ENCODE data around the gene MPIG6B.

MPIG6B gene

GRCh38 chr6:31718265-31718664 is 4.9 kb upstream of the MPIG6B start:
- no peak for TF ChIP-seq ZNF70 (CRISPR knock-in tag; IDR thresholded peaks at IDR 0.05)
- TF ChIP-seq, protein P1, sequence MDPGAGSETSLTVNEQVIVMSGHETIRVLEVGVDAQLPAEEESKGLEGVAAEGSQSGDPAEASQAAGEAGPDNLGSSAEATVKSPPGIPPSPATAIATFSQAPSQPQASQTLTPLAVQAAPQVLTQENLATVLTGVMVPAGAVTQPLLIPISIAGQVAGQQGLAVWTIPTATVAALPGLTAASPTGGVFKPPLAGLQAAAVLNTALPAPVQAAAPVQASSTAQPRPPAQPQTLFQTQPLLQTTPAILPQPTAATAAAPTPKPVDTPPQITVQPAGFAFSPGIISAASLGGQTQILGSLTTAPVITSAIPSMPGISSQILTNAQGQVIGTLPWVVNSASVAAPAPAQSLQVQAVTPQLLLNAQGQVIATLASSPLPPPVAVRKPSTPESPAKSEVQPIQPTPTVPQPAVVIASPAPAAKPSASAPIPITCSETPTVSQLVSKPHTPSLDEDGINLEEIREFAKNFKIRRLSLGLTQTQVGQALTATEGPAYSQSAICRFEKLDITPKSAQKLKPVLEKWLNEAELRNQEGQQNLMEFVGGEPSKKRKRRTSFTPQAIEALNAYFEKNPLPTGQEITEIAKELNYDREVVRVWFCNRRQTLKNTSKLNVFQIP (CRISPR knock-in tag; IDR thresholded peaks at IDR 0.05; ENCODE audit: borderline replicate concordance, low read depth), result no peak
- ATAC-seq, result no peak

- ATAC-seq, result no peak
Measured at GRCh38 chr6:31719001-31719400, 4.2 kb upstream of the MPIG6B start.

GRCh38 chr6:31720196-31720770 is 2.9 kb upstream of the MPIG6B start:
- ATAC-seq, result no peak

More at GRCh38 chr6:31719001-31719400, 4.2 kb upstream of the MPIG6B start:
- no peak for TF ChIP-seq CSDC2 (CRISPR knock-in tag; IDR thresholded peaks at IDR 0.05)
- TF ChIP-seq PATZ1 (CRISPR knock-in tag; IDR thresholded peaks at IDR 0.05; ENCODE audit: borderline replicate concordance), result no peak
- no peak for TF ChIP-seq OSR1 (CRISPR knock-in tag; IDR thresholded peaks at IDR 0.05)
- TF ChIP-seq ISL1 (CRISPR knock-in tag; IDR thresholded peaks at IDR 0.05), result no peak
- no peak for TF ChIP-seq RARB (CRISPR knock-in tag; IDR thresholded peaks at IDR 0.05)
- TF ChIP-seq, protein P2, sequence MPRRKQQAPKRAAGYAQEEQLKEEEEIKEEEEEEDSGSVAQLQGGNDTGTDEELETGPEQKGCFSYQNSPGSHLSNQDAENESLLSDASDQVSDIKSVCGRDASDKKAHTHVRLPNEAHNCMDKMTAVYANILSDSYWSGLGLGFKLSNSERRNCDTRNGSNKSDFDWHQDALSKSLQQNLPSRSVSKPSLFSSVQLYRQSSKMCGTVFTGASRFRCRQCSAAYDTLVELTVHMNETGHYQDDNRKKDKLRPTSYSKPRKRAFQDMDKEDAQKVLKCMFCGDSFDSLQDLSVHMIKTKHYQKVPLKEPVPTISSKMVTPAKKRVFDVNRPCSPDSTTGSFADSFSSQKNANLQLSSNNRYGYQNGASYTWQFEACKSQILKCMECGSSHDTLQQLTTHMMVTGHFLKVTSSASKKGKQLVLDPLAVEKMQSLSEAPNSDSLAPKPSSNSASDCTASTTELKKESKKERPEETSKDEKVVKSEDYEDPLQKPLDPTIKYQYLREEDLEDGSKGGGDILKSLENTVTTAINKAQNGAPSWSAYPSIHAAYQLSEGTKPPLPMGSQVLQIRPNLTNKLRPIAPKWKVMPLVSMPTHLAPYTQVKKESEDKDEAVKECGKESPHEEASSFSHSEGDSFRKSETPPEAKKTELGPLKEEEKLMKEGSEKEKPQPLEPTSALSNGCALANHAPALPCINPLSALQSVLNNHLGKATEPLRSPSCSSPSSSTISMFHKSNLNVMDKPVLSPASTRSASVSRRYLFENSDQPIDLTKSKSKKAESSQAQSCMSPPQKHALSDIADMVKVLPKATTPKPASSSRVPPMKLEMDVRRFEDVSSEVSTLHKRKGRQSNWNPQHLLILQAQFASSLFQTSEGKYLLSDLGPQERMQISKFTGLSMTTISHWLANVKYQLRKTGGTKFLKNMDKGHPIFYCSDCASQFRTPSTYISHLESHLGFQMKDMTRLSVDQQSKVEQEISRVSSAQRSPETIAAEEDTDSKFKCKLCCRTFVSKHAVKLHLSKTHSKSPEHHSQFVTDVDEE (CRISPR knock-in tag; IDR thresholded peaks at IDR 0.05), result no peak
- no peak for TF ChIP-seq ZFP3 (CRISPR knock-in tag; IDR thresholded peaks at IDR 0.05)
- TF ChIP-seq TOX (CRISPR knock-in tag; IDR thresholded peaks at IDR 0.05; ENCODE audit: borderline replicate concordance), result no peak
- no peak for TF ChIP-seq ZNF70 (CRISPR knock-in tag; IDR thresholded peaks at IDR 0.05)
- no peak for TF ChIP-seq ZC3H10 (CRISPR knock-in tag; IDR thresholded peaks at IDR 0.05)
- no peak for TF ChIP-seq ARNTL (CRISPR knock-in tag; IDR thresholded peaks at IDR 0.05; ENCODE audit: borderline replicate concordance, low read depth)
- no peak for TF ChIP-seq GLIS3 (CRISPR knock-in tag; IDR thresholded peaks at IDR 0.05)
- TF ChIP-seq TCF4 (CRISPR knock-in tag; IDR thresholded peaks at IDR 0.05; ENCODE audit: borderline replicate concordance), result no peak
- no peak for TF ChIP-seq ZNF8 (CRISPR knock-in tag; IDR thresholded peaks at IDR 0.05)
- no peak for TF ChIP-seq BACH2 (CRISPR knock-in tag; IDR thresholded peaks at IDR 0.05; ENCODE audit: borderline replicate concordance)
- no peak for TF ChIP-seq PPARA (CRISPR knock-in tag; IDR thresholded peaks at IDR 0.05; ENCODE audit: borderline replicate concordance)
- TF ChIP-seq, protein P1 (CRISPR knock-in tag; IDR thresholded peaks at IDR 0.05; ENCODE audit: borderline replicate concordance, low read depth), result no peak

More at GRCh38 chr6:31720196-31720770, 2.9 kb upstream of the MPIG6B start:
- TF ChIP-seq ZFP3 (CRISPR knock-in tag; IDR thresholded peaks at IDR 0.05), result no peak
- TF ChIP-seq CSDC2 (CRISPR knock-in tag; IDR thresholded peaks at IDR 0.05), result no peak
- TF ChIP-seq, protein P3, sequence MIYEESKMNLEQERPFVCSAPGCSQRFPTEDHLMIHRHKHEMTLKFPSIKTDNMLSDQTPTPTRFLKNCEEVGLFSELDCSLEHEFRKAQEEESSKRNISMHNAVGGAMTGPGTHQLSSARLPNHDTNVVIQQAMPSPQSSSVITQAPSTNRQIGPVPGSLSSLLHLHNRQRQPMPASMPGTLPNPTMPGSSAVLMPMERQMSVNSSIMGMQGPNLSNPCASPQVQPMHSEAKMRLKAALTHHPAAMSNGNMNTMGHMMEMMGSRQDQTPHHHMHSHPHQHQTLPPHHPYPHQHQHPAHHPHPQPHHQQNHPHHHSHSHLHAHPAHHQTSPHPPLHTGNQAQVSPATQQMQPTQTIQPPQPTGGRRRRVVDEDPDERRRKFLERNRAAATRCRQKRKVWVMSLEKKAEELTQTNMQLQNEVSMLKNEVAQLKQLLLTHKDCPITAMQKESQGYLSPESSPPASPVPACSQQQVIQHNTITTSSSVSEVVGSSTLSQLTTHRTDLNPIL (CRISPR knock-in tag; IDR thresholded peaks at IDR 0.05; ENCODE audit: low read depth), result no peak
